COR-L47 (cell line): ENCODE measurements around the gene CPVL.
A peak's percentile ranks its signal among the peaks of the same experiment; 100 is the strongest.

ENCODE experiments used
- DNase-seq: peaks from one replicate; lab custom pipeline; 2025; lab: John Stamatoyannopoulos, UW

Gene CPVL

GRCh38 chr7:29146057-29146706 is at the start of gene CPVL:
Gene CPVL, minus strand, starts transcription at chr7:29146537. Its CDS starts 25,476 bp downstream, at chr7:29121061.
- peak; percentile 50 for DNase-seq

DNA sequence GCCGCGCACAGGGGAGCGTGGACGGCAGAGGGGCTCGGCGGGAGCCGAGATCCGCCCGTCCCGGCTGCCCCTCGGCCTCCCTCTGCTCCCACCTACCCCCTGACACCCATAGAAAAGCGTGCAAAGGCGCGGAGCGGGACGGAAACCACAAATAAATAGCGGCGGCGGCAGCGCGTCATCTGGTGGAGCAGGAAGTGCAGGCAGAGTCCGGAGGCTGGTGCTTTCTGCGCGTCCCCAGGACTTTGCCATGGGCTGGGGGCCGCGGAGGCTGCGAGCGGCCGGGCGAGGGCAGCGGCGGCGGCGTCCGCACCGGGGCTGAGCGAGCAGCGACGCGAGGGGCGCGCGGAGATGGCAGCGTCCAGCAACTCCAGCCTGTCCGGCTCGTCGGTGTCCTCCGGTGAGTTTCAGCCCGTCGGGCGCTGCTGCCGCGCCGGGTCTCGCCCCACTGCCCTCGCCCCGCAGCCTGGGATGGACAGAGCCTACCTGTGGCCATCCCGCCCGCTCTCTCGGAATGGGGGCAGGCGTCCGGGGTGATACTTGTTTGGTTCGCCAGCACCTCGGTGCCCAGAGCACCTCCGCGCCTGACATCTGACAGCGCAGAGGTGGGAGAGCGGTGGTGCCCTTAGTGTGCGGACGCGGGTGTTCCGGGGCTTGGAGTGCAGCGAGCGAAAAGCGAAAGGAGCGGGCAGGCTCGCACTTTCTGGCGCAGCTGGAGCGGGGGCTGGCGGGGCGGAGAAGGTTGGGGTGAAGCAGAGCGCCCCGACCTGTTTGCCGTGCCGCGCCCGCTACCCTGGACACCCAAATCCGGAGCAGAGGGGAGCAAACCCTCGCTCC is 48.5 kb upstream of the CPVL start, which contains the start of gene CHN2:
CHN2 (plus strand) TSS at position 182 of the 834 bp plus-strand sequence.
- peak; percentile 62 for DNase-seq

- DNase-seq, result peak; percentile 61
These were observed 47.9 kb upstream of the CPVL start for GRCh38 chr7:29194206-29194593.

- no peak for DNase-seq
These were observed 47.2 kb upstream of the CPVL start for GRCh38 chr7:29193316-29194205.

GRCh38 chr7:29192811-29193210 is 46.5 kb upstream of the CPVL start:
- no peak for DNase-seq

DNA sequence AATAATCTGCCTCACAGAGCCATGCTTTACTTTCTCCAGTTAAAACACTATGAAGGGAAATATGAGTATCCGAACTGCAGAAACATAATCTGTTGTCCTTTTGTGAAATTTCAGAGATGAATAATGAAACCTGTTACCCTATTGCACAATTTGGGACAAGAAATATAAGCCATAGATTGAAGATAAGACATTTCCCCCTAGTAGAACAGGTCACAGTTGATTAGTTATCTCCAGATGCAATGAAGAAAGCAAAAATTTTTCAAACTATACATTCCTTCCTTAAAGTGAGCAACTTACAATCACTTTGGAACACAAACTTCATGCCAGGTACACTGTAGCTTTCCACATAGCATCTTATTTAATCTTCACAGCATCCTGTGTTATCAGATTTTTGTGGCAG is 46.0 kb upstream of the CPVL start:
- DNase-seq, result no peak

- DNase-seq, result peak; percentile 75
These were observed 44.2 kb upstream of the CPVL start for GRCh38 chr7:29190349-29191045.

DNA sequence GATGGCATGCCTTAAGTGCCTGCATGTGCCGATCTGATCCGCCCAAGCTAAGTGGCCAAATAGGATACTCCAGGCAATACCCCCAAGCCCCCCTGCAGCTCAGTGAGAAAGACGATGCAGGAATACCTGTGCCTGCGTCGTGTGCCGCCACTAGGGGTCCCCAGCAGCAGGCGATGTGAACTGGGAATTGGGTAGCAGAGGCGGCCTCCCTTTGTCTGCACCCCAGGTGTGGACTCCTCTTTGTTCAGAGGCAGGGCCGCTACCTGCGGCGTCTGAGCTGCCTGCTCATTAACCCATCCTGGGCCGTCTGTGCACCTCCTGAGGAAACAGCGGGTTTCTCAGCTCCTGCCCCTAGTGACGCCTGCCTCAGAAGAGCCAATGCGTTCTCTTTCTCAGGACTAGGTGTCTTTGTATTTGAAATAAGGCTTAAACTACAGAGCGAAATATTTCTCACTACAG is 43.4 kb upstream of the CPVL start:
- DNase-seq, result peak; percentile 97

DNA sequence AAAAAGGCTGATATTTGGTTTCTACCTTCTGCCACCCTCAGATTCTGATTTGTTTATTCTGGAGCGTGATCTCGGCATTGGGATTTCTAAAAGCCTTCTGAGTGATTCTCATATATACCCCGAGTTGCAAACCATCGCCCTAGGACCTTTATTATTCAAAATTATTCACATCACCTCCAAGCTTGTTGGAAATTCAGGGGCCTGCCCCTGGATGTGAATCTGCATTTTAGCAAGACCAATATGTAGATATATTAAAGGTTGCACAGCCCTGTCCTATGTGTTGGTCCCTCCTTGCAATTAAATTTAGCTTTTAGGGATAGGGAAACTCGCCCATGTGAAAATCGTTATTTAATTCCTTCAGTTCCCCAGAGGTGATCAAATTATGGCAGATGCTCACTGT is 39.3 kb upstream of the CPVL start:
- DNase-seq, result no peak

- no peak for DNase-seq
These were observed 38.3 kb upstream of the CPVL start for GRCh38 chr7:29184599-29184998.

DNA sequence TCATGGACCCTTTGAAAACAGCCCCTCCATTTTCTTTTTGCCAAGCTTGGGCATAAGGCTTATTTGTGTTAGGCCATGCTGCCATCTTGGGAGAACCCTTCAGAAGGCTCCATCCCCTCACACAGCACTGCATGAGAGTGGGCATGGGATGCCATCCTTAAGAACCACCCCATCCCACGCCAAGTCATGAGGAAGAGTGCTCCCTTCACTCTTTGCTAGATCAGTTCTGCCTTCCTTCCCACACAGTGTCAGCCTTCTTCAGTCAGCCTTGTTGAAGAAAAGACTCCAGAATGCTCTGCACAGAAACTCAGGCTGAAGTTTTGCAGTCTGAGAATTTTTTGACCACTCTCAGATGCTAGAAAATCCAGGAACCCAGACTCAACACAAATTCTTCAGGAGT is 32.8 kb upstream of the CPVL start:
- no peak for DNase-seq

- no peak for DNase-seq
These were observed 31.7 kb upstream of the CPVL start for GRCh38 chr7:29177963-29178600.

DNA sequence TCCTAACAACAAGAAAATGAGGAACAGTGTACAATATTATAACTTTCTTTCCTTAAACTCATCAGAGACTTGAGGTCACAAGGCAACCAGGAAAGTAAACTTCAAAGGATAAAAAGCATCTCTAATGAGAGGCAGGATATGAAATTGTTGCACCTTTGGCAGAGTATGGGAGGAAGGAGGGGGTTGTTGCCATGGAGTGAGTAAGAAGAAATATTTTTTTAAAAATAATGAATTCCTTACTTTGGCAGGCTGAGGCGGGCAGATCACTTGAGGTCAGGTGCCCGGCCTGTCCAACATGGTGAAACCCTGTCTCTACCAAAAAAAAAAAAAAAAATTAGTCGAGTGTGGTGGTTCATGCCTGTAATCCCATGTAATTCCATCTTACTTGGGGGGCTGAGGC is 27.1 kb upstream of the CPVL start:
- DNase-seq, result no peak

DNA sequence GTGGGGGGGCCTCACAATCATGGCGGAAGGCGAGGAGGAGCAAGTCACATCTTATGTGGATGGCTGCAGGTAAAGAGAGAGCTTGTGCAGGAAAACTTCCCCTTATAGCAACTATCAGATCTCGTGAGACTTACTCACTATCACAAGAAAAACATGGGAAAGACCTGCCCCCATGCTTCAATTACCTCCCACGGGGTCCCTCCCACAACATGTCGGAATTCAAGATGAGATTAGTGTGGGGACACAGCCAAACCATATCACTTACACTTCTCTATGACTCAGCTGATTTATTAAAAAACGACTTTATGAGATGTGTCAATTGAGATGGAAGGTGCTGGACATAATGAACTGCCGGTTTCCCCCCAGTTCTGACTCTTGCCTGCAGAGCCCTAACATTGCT is 24.4 kb upstream of the CPVL start:
- DNase-seq, result no peak

GRCh38 chr7:29167721-29168120 is 21.4 kb upstream of the CPVL start:
- DNase-seq, result no peak

DNA sequence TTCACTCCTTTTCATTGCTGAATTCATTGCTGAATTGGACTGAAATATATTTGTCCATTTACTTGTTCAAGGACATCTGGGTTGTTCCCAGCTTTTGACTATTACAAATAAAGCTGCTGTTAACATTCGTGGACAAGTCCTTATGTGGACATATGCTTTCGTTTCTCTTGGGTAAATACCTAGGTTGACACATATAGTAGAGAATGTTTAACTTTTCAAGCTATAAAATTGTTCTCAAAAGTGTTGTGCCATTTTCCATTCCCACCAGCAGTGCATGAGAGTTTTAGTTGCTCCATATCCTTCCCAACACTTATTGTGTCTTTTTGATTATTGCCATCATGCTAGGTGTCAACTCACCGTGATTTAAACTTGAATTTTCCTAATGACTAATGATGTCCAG is 17.5 kb upstream of the CPVL start:
- DNase-seq, result no peak

- DNase-seq, result no peak
These were observed 16.2 kb upstream of the CPVL start for GRCh38 chr7:29162577-29162976.

GRCh38 chr7:29161231-29161630 is 14.9 kb upstream of the CPVL start:
- no peak for DNase-seq

DNA sequence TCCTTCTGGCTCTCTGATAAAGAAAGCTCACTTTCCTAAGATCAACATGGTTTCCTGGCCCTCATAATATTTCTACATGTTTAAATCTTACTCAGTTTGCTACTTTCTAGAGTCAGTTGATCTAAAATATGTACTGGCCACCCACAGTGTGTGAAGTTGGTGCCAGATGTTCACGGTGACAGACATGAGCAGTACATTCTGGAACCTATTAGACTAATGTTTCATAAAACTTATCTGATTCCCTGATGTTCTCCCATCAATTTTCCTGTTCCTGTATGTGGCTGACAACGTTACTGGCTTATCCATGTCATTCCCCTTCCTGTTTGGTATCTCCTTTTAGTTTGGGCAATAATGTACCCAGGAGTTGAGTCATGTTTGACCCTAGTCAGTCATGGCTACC is 13.7 kb upstream of the CPVL start:
- DNase-seq, result no peak

DNA sequence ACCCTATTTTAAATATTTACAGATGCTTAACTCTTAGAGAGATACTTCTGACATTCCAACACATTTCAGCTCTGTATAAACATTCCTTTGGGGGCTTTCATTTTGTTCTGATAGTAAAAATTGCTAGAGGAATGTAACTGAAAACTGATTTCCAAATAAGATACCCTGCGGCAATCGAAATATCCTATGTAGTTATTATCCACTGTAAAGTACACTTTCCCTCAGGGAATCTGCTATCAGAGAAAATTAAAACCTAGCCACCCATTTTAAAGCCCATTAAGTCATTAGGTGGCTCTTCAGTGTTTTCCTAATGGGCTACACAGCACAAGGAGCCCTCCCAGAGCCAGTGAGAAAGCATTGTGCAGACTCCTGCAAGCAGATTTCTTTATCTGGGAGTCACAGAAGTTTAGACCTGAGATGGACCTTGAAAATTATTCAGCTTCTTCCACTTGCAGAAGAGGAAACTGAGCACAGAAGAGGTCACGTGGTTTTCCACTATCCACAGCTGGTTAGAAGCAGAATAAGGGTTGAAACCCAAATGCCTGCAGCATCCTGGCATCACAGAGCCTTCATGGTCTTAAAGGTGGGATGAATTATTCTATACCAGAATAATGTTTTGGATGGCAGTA is 12.6 kb upstream of the CPVL start:
- DNase-seq, result no peak
